C4-2B (cell line): Measurements from ENCODE around the gene MYH11.

Source experiments
- CTCF ChIP-seq: fragments of 450-650 bp; conservative IDR thresholded peaks from 2 replicates; pipeline ENCODE4 v1.5.1; 2017; ENCODE audit warnings: mild to moderate bottlenecking
- ZFX ChIP-seq: fragments of 450-650 bp; IDR thresholded peaks from 2 replicates; pipeline ENCODE4 v1.6.1; 2017

- TF ChIP-seq CTCF: no peak
- TF ChIP-seq ZFX: no peak
These were observed 166.5 kb downstream of the MYH11 start for GRCh38 chr16:15690296-15690695.
